Measurements from ENCODE around the gene LZTS2. TPM values are rescaled to one million over a fixed set of nuclear protein-coding genes. Genes with fewer than 3 reads are reported as not detected.
"Not testable (repeated sequence)": the region's sequence is repeated elsewhere in the genome, so short reads cannot be mapped to it uniquely, and the experiment has no call there.

Gene LZTS2
- total RNA-seq, 5 donors from 2014 or later (not counting 1 experiment from before 2014, with no cell fraction given) = 16.4 to 39.5 (median 35.4) TPM

DNA sequence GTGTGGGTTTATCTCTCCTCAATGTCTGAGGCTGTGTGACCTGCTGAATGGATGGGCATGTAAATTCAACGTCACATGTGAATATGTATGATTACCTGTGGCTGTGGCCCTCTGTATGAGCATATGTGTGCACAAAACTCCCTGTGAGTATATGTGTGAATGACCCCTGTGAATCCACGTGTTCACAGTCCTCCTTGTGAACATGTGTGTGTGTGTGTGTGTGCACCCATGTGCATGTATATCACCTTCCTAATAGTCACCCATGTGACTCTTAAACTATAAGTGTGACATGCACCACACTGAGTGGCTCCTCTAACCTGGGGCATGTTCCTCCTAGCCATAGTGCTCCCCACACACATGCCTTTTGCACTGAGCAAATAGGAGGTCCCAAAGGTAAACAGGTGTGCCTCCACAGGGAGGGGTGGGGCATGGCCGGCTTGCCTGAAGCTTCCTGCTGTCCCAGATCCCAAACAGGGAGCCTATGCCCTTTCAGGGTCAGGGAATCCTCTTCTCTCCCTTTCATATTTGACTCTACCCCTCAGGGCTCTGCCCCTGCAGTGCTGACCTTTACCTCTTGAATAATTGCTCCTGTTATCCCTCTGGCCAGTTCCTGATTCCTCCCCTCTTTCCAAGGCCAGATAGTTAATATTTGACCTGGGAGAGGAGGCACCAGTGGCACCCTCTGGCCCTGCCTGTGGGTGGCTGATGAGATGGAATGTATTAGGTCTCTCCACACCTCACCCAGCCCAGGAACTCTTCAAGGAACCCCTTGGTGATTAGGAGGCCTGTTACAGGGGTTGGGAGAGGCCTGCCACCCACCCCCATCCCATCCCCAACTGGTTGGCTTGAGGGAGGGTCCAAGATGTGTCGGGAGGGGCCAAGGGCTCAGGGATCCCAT, 28.4 kb upstream of the LZTS2 start:
- ATAC-seq (replicated peaks in 1 of 4) (no peak), DNase-seq (no peak)
- Histone ChIP-seq H3K9me3 (no peaks in the 10 kb centered on the region), H3K36me3 (ENCODE audit: control insufficient read depth in 2 of 2, extremely low read depth in 1 of 2, insufficient read depth in 1 of 2, low read length in 1 of 2) (no peaks in the 10 kb centered on the region), H3K27ac (ENCODE audit: low read length) (no peak overlapping the region), H3K4me1 (ENCODE audit: control insufficient read depth in 1 of 2, extremely low read depth in 1 of 2, insufficient read depth in 2 of 2, low read length in 2 of 2) (peaks cover 3 to 14% of the 10 kb centered on the region in 2 experiments), H3K4me3 (ENCODE audit: control insufficient read depth in 1 of 2, extremely low read depth in 1 of 2, low read length in 1 of 2) (no peak overlapping the region), H3K27me3 (replicated peaks in 1 of 2; ENCODE audit: control insufficient read depth in 2 of 2, extremely low read depth in 1 of 2, insufficient read depth in 2 of 2, low read length in 1 of 2) (peaks cover 0 to 11% of the 10 kb centered on the region in 2 experiments)
- ChIA-PET POLR2A (no interaction called here), CTCF (no interaction called here)
- H3K4me3 Mint-ChIP-seq = peak overlapping the region; percentile 46 to 70 (median 58)
- WGBS (ENCODE audit: insufficient coverage) = 73% methylated on average over 2 of the region's 4 CpGs
- peaks cover 4% of the 10 kb centered on the region for H3K36me3 Mint-ChIP-seq
- H3K9me3 Mint-ChIP-seq = no peaks in the 10 kb centered on the region
- H3K27ac Mint-ChIP-seq = no peak overlapping the region
- peaks cover 0 to 4% of the 10 kb centered on the region in 2 donors for H3K27me3 Mint-ChIP-seq
- peaks cover 8 to 18% (median 12%) of the 10 kb centered on the region in 3 donors for H3K4me1 Mint-ChIP-seq

DNA sequence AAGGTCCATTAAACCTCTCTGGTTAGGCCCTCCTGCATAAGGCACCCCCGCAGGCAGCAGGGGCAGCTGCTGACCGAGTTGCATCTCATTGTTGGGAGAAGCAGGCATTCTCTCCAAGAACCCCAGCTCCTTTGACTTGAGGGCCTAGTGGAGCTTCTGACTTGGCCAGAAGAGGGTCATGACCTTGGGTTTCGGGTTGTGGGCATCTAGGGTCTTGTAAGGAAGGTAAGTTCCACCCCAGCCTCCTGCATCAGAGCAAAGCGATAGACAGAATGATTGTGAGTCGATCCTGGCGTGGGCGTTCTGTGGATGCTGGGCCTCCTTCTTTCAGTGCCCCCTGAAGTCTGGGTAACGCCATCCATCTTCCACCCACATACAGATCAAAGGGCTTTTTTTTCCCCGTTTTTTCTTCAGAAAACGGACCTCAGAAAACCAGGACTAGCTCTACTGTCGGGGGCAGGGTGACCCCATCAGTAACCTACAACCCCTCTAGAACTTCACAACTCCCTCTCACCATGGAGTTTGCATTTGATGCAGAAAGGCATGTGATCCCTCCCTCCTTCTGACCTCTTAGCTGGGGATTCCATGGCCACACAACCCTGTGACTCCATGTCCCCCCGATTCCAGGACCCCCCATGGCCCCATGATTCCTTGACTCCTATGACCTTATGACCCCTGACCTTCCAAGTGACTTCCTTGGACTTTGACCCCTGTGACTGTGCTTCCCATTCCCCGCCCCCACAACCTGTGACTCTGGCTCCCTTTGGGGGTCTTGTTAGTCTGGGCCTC, 27.3 kb upstream of the LZTS2 start:
- POLR2A ChIA-PET = no interaction called here
- 69% methylated on average over 9 of the region's 13 CpGs for WGBS (ENCODE audit: insufficient coverage)
- CTCF ChIA-PET = no interaction called here
- peaks cover 4% of the 10 kb centered on the region for H3K36me3 Mint-ChIP-seq
- Histone ChIP-seq H3K36me3 (ENCODE audit: control insufficient read depth in 2 of 2, extremely low read depth in 1 of 2, insufficient read depth in 1 of 2, low read length in 1 of 2) (no peaks in the 10 kb centered on the region), H3K27me3 (replicated peaks in 1 of 2; ENCODE audit: control insufficient read depth in 2 of 2, extremely low read depth in 1 of 2, insufficient read depth in 2 of 2, low read length in 1 of 2) (peaks cover 0 to 11% of the 10 kb centered on the region in 2 experiments), H3K4me3 (ENCODE audit: control insufficient read depth in 1 of 2, extremely low read depth in 1 of 2, low read length in 1 of 2) (no peak overlapping the region), H3K4me1 (ENCODE audit: control insufficient read depth in 1 of 2, extremely low read depth in 1 of 2, insufficient read depth in 2 of 2, low read length in 2 of 2) (peaks cover 3 to 14% of the 10 kb centered on the region in 2 experiments), H3K27ac (ENCODE audit: low read length) (no peak overlapping the region), H3K9me3 (no peaks in the 10 kb centered on the region)
- H3K4me1 Mint-ChIP-seq = peaks cover 8 to 18% (median 12%) of the 10 kb centered on the region in 3 donors
- DNase-seq = no peak
- ATAC-seq (replicated peaks in 1 of 4) = no peak
- no peak overlapping the region for H3K4me3 Mint-ChIP-seq
- peaks cover 0 to 4% of the 10 kb centered on the region in 2 donors for H3K27me3 Mint-ChIP-seq
- H3K9me3 Mint-ChIP-seq = no peaks in the 10 kb centered on the region
- H3K27ac Mint-ChIP-seq = no peak overlapping the region

DNA sequence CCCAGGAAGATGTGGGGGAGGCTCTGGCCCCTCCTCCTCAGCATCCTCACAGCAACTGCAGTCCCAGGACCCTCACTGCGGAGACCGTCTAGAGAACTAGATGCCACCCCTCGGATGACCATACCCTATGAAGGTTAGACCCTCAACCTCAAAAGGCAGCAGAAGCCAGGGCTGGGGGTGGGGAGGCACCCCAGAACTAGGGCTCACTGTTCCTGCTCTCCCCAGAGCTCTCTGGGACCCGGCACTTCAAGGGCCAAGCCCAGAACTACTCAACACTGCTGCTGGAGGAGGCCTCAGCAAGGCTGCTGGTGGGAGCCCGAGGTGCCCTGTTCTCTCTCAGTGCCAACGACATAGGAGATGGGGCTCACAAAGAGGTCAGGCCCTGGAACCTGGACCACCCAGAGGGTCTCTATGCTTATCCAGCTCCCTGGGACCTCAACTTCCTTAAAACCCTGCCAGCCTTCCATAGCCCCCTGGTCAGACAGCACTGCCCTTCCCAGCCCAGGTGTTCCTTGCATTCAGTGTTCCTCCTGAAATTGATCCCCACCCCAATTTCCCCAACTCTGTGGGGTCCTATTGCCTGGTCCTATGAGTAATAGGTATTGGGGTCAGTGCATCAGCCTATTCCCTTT, 26.6 kb upstream of the LZTS2 start:
- Histone ChIP-seq H3K27ac (ENCODE audit: low read length) (no peak overlapping the region), H3K9me3 (no peaks in the 10 kb centered on the region), H3K27me3 (replicated peaks in 1 of 2; ENCODE audit: control insufficient read depth in 2 of 2, extremely low read depth in 1 of 2, insufficient read depth in 2 of 2, low read length in 1 of 2) (peaks cover 0 to 11% of the 10 kb centered on the region in 2 experiments), H3K4me1 (ENCODE audit: control insufficient read depth in 1 of 2, extremely low read depth in 1 of 2, insufficient read depth in 2 of 2, low read length in 2 of 2) (peaks cover 3 to 14% of the 10 kb centered on the region in 2 experiments), H3K4me3 (ENCODE audit: control insufficient read depth in 1 of 2, extremely low read depth in 1 of 2, low read length in 1 of 2) (no peak overlapping the region), H3K36me3 (ENCODE audit: control insufficient read depth in 2 of 2, extremely low read depth in 1 of 2, insufficient read depth in 1 of 2, low read length in 1 of 2) (peaks cover 0 to 5% of the 10 kb centered on the region in 2 donors)
- DNase-seq (no peak), ATAC-seq (replicated peaks in 1 of 4) (no peak)
- WGBS (ENCODE audit: insufficient coverage) = 84% methylated on average over 3 of the region's 6 CpGs
- Mint-ChIP-seq H3K9me3 (no peaks in the 10 kb centered on the region), H3K27me3 (peaks cover 0 to 4% of the 10 kb centered on the region in 2 donors), H3K4me1 (peaks cover 8 to 18% (median 12%) of the 10 kb centered on the region in 3 donors), H3K36me3 (peaks cover 4% of the 10 kb centered on the region), H3K4me3 (no peak overlapping the region), H3K27ac (no peak overlapping the region)
- POLR2A ChIA-PET = no interaction called here
- CTCF ChIA-PET = no interaction called here

DNA sequence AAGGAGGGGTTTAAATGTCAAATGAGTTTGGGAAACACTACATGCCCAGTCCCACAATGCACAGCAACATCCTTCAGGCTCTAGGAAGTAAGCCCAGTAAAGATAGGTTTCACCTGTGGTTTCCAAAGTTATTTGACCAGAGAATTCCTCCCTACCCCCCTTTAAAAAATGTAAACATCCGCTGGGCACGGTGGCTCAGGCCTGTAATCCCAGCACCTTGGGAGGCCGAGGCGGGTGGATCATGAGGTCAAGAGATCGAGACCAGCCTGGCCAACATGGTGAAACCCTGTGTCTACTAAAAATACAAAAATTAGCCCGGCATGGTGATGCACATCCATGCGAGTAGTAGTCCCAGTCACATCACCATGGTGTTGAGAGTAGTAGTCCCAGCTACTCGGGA, 24.2 kb upstream of the LZTS2 start:
- H3K27ac ChIP-seq (ENCODE audit: low read length); H3K4me3 ChIP-seq (ENCODE audit: control insufficient read depth in 1 of 2, extremely low read depth in 1 of 2, low read length in 1 of 2); H3K9me3 Mint-ChIP-seq; H3K36me3 Mint-ChIP-seq; H3K4me1 ChIP-seq (ENCODE audit: control insufficient read depth in 1 of 2, extremely low read depth in 1 of 2, insufficient read depth in 2 of 2, low read length in 2 of 2); H3K4me1 Mint-ChIP-seq; DNase-seq; H3K27ac Mint-ChIP-seq; ATAC-seq (replicated peaks in 1 of 4); POLR2A ChIA-PET; H3K27me3 ChIP-seq (replicated peaks in 1 of 2; ENCODE audit: control insufficient read depth in 2 of 2, extremely low read depth in 1 of 2, insufficient read depth in 2 of 2, low read length in 1 of 2); H3K27me3 Mint-ChIP-seq; CTCF ChIA-PET; H3K4me3 Mint-ChIP-seq; H3K9me3 ChIP-seq: not testable (repeated sequence)
- WGBS (ENCODE audit: insufficient coverage) = 92% methylated on average over 4 of the region's 8 CpGs
- H3K36me3 ChIP-seq (ENCODE audit: control insufficient read depth in 2 of 2, extremely low read depth in 1 of 2, insufficient read depth in 1 of 2, low read length in 1 of 2) = peaks cover 9 to 11% of the 10 kb centered on the region in 2 donors

DNA sequence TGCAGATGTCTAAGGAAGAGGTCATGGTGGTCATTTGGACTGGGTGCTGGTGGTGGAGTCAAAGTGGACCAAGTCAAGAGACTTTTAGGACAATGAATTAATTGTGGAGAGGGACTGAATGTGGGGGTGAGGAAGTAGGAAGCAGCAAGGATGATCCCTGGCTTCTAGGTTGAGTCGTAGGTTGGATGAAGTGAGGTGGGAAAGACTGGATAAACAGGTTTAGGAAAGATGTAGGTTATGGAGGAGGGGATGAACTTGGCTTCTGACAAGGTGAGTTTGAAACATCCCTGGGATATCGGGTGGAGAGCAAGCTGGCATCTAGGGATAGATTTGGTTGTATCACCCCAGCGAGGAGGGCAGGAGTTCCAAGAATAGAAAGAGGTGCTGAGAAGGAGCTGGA, 22.7 kb upstream of the LZTS2 start:
- Mint-ChIP-seq H3K27ac (no peak overlapping the region), H3K4me1 (no peaks in the 10 kb centered on the region), H3K27me3 (no peaks in the 10 kb centered on the region), H3K4me3 (no peak overlapping the region), H3K9me3 (no peaks in the 10 kb centered on the region), H3K36me3 (peaks cover 14% of the 10 kb centered on the region)
- no peaks in the 10 kb centered on the region for H3K4me1 ChIP-seq (ENCODE audit: control insufficient read depth in 1 of 2, extremely low read depth in 1 of 2, insufficient read depth in 2 of 2, low read length in 2 of 2)
- no peaks in the 10 kb centered on the region for H3K9me3 ChIP-seq
- H3K27me3 ChIP-seq (replicated peaks in 1 of 2; ENCODE audit: control insufficient read depth in 2 of 2, extremely low read depth in 1 of 2, insufficient read depth in 2 of 2, low read length in 1 of 2) = no peaks in the 10 kb centered on the region
- 85% methylated on average over 3 of the region's 3 CpGs for WGBS (ENCODE audit: insufficient coverage)
- H3K27ac ChIP-seq (ENCODE audit: low read length) = no peak overlapping the region
- peaks cover 17 to 21% of the 10 kb centered on the region in 2 donors for H3K36me3 ChIP-seq (ENCODE audit: control insufficient read depth in 2 of 2, extremely low read depth in 1 of 2, insufficient read depth in 1 of 2, low read length in 1 of 2)
- ChIA-PET CTCF (interaction anchor here in 1 of 2 donors (0.6 to 1.5 kb wide), 2 partner anchors 15 to 21 kb away, joined by 3 to 6 read pairs; no protein-coding TSS in a partner anchor), POLR2A (interaction anchor here in 1 of 2 donors (0.6 kb wide), 2 partner anchors 62 to 132 kb away, joined by 4 read pairs; no protein-coding TSS in a partner anchor)
- no peak overlapping the region for H3K4me3 ChIP-seq (ENCODE audit: control insufficient read depth in 1 of 2, extremely low read depth in 1 of 2, low read length in 1 of 2)
- no peak for ATAC-seq (replicated peaks in 1 of 4)
- DNase-seq = no peak

DNA sequence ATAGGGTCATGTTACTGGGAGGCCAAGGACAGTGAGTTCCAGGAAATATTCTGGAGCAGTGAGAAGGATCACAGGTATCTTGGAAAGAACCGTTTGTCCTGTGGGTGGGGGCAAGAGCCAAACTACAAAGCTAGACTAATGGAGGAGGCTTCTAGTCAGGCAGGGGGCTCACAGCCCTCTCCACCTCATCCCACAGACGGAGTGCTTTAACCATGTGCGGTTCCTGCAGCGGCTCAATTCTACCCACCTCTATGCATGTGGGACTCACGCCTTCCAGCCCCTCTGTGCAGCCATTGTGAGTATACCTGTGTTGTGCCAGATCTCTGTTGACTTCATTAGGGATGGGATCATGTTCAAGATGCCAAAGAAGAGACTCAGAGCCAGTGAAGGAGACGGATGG, 22.2 kb upstream of the LZTS2 start:
- H3K36me3 ChIP-seq (ENCODE audit: control insufficient read depth in 2 of 2, extremely low read depth in 1 of 2, insufficient read depth in 1 of 2, low read length in 1 of 2) = peaks cover 17 to 21% of the 10 kb centered on the region in 2 donors
- H3K4me1 ChIP-seq (ENCODE audit: control insufficient read depth in 1 of 2, extremely low read depth in 1 of 2, insufficient read depth in 2 of 2, low read length in 2 of 2) = no peaks in the 10 kb centered on the region
- WGBS (ENCODE audit: insufficient coverage) = 100% methylated on average over 1 of the region's 6 CpGs
- no peaks in the 10 kb centered on the region for H3K9me3 ChIP-seq
- ChIA-PET POLR2A (no interaction called here), CTCF (interaction anchor here in 1 of 2 donors (1.5 kb wide), 1 partner anchor 20 kb away, joined by 3 read pairs; no protein-coding TSS in a partner anchor)
- Mint-ChIP-seq H3K27me3 (no peaks in the 10 kb centered on the region), H3K36me3 (peaks cover 20% of the 10 kb centered on the region), H3K4me1 (no peaks in the 10 kb centered on the region), H3K4me3 (no peak overlapping the region), H3K27ac (no peak overlapping the region), H3K9me3 (no peaks in the 10 kb centered on the region)
- no peak overlapping the region for H3K27ac ChIP-seq (ENCODE audit: low read length)
- ATAC-seq (replicated peaks in 1 of 4) (no peak), DNase-seq (no peak)
- no peaks in the 10 kb centered on the region for H3K27me3 ChIP-seq (replicated peaks in 1 of 2; ENCODE audit: control insufficient read depth in 2 of 2, extremely low read depth in 1 of 2, insufficient read depth in 2 of 2, low read length in 1 of 2)
- no peak overlapping the region for H3K4me3 ChIP-seq (ENCODE audit: control insufficient read depth in 1 of 2, extremely low read depth in 1 of 2, low read length in 1 of 2)

All from T-cell (primary cell).